ENCODE measurements around the gene CTF1. TPM values are rescaled to one million over a fixed set of nuclear protein-coding genes. Genes with fewer than 3 reads are reported as not detected.

The CTF1 gene, protein sequence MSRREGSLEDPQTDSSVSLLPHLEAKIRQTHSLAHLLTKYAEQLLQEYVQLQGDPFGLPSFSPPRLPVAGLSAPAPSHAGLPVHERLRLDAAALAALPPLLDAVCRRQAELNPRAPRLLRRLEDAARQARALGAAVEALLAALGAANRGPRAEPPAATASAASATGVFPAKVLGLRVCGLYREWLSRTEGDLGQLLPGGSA
- 0.14 to 0.32 TPM (median 0.30 TPM) in 3 of 5 replicates, not detected in the others for total RNA-seq (2022; extraction: Qiagen RNA extraction; ENCODE audit: low read depth)

DNA sequence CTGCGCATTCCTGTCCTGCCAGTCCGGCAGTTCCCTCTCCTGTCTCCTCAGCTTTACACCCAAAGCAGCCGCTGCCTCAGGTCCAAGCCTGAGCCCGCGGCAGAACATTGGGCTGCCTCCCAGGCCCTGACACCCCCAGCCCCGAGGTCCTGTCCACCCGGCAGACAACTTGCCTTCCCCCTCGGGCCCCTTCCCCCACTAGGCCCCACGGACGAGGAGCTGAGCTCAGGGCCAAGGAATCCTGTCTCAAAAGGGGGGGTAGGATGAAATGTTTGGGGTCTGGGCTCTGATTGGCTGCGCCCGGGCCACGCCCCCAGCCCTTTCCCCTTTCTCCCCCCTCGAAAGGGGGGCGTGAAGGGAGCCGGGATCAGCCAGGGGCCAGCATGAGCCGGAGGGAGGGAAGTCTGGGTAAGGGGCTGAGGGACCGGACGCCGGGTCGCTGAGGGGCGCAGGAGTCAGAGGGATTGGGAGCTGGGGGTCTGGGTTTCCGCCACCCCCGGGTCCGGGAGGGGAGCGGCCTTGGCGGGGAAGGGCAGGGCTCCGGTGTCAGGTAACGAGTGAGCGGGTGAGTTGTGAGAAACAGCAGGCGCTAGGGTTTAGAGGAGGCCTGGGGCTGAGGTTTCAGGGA, at the start of gene CTF1:
CTF1 (plus strand) TSS at position 354 of the 628 bp plus-strand sequence; CDS start at position 384, 30 bp downstream.

DNA sequence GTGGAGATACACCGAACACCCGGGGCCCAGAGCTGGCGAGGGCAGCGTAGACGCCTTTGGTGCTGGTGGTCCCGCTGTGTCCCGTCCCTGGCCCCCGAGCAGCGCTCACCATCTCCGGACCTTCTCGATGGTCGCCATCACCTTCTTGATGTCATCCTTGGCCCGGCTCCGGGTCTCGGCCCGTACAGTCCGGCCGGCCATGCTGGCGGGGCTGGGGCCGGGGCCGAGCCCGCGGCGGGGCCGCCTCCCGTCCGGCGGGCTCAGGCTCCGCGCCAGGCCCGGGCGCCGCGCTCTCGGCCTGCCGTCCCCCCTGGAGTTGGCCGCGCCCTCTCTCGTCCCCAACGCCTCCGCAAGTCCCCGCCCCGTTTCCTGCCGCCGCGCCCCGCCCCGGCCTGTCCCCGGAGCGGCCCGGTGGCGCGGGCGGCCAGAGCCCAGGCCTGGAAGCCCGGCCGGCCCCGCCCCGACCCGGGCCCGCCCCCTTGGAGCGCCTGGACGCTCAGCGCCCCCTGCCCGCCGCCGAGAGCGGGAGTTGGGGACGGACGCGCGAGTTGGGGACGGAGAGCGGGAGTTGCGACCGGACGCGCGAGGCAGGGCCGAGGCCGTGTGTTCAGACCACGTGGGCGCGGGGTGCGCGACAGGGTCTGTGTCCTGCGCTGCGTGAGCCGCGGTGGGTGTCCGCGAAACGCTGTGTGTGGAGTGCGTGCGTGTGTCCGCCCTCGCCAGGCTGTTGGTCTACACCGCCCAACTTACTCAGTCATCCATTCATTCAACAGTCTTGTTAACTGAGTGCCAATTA, 2.5 kb upstream of the CTF1 start, which contains the start of gene BCL7C:
BCL7C (minus strand) TSS at position 334 of the 796 bp plus-strand sequence; CDS start at position 201, 133 bp downstream.

DNA sequence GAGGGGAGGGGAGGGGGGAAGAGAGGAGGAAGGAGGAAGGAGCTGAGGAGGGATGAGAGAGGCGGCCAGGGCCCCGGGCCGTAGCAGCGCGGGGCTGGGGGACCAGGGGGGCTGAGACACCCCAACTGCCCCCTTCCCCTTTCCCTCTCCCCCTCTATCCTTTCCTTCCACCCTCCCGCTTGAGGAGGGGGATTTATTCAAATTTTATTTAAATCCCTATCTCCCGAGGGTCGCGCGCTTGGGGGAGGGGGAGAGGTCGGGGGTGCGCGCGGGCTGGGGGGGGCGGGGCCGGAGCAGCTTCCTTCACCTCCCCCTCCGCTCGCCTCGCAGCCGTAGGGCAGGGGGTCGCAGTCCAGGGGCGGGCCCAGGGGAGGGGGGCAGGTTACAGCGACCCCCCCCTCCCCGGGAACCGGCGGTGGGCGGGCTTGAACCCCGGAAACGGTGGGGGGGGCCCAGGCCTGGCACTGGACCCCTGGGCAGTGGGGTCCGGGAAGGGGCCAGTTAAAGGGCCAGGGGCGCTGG, 27.2 kb downstream of the CTF1 start, which contains the start of gene FBXL19:
FBXL19 (plus strand) TSS at position 19 of the 522 bp plus-strand sequence. CDS start 2,183 bp downstream, outside the sequence.

DNA sequence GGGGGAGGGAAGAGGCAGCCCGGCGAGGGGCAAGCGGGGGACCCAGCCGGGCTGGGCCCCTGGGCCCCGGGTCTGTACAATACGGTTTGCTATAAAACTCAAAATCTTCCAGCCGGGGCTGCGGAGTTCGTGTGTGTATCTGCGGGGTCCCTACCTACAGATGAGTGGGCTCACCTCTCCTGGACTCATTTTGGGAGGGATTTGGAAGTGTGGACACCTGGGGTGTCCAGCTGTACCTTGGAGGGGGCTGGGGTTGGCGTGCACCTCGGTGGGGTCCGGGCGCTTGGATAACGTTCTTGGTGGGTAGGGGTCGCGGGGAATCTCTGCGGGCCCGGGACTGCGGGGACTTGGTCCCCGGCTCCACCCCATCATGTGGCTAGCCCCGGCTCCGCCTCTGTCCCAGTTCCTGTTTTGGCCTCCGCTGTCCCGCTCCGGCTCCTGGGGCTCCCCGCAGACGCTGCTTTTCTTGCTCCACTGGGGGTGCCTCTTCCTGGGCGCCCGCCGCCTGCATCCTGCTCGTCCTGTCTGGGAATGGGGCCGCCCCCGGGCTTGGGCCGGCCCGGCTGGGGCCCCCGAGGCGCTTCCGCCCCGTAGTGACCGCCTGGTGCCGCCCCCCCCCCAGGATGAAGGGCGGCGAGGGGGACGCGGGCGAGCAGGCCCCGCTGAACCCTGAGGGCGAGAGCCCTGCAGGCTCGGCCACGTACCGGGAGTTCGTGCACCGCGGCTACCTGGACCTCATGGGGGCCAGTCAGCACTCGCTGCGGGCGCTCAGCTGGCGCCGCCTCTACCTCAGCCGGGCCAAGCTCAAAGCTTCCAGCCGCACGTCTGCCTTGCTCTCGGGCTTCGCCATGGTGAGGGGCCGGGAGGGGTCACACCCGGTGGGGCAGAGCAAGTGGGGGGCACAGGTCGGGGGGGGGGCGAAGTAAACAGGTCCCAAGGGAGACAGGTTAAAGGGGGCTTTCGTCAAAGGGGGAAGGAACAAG, 52.5 kb downstream of the CTF1 start, which contains the start of gene ORAI3:
ORAI3 (plus strand) TSS at position 402 of the 983 bp plus-strand sequence; CDS start at position 624, 222 bp downstream.

Other genes with a start within 250 kb of the CTF1 start
- gene PRR14, start 245.7 kb upstream of the CTF1 start, total RNA-seq (2022; extraction: Qiagen RNA extraction; ENCODE audit: low read depth), result 17.0 to 26.6 TPM (median 23.2 TPM) in 5 replicates
- 24.6 to 46.9 TPM (median 43.3 TPM) in 5 replicates for gene FBRS, start 238.2 kb upstream of the CTF1 start, total RNA-seq (2022; extraction: Qiagen RNA extraction; ENCODE audit: low read depth)
- 5.9 to 34.3 TPM (median 23.6 TPM) in 5 replicates for gene SRCAP, start 197.4 kb upstream of the CTF1 start, total RNA-seq (2022; extraction: Qiagen RNA extraction; ENCODE audit: low read depth)
- gene PHKG2, start 148.2 kb upstream of the CTF1 start, total RNA-seq (2022; extraction: Qiagen RNA extraction; ENCODE audit: low read depth), result 15.2 to 28.7 TPM (median 25.5 TPM) in 5 replicates
- gene CFAP119, start 134.6 kb upstream of the CTF1 start, total RNA-seq (2022; extraction: Qiagen RNA extraction; ENCODE audit: low read depth), result 4.3 to 10.0 TPM (median 8.4 TPM) in 5 replicates
- 51.8 to 92.6 TPM (median 84.3 TPM) in 5 replicates for gene RNF40, start 134.3 kb upstream of the CTF1 start, total RNA-seq (2022; extraction: Qiagen RNA extraction; ENCODE audit: low read depth)
- gene ZNF629, start 109.4 kb upstream of the CTF1 start, total RNA-seq (2022; extraction: Qiagen RNA extraction; ENCODE audit: low read depth), result 15.6 to 17.9 TPM (median 17.8 TPM) in 5 replicates
- 24.0 to 43.8 TPM (median 43.2 TPM) in 5 replicates for gene BCL7C, start 2.5 kb upstream of the CTF1 start, total RNA-seq (2022; extraction: Qiagen RNA extraction; ENCODE audit: low read depth)
- gene FBXL19, start 27.0 kb downstream of the CTF1 start, total RNA-seq (2022; extraction: Qiagen RNA extraction; ENCODE audit: low read depth), result 8.6 to 23.7 TPM (median 22.0 TPM) in 5 replicates
- gene ORAI3, start 52.5 kb downstream of the CTF1 start, total RNA-seq (2022; extraction: Qiagen RNA extraction; ENCODE audit: low read depth), result 8.1 to 18.1 TPM (median 12.5 TPM) in 5 replicates
- 12.6 to 22.9 TPM (median 21.6 TPM) in 5 replicates for gene SETD1A, start 61.1 kb downstream of the CTF1 start, total RNA-seq (2022; extraction: Qiagen RNA extraction; ENCODE audit: low read depth)
- 9.5 to 18.2 TPM (median 13.8 TPM) in 5 replicates for gene HSD3B7, start 88.6 kb downstream of the CTF1 start, total RNA-seq (2022; extraction: Qiagen RNA extraction; ENCODE audit: low read depth)
- 1.6 to 2.9 TPM (median 1.8 TPM) in 5 replicates for gene STX1B, start 114.0 kb downstream of the CTF1 start, total RNA-seq (2022; extraction: Qiagen RNA extraction; ENCODE audit: low read depth)
- gene STX4, start 136.9 kb downstream of the CTF1 start, total RNA-seq (2022; extraction: Qiagen RNA extraction; ENCODE audit: low read depth), result 48.5 to 73.3 TPM (median 68.5 TPM) in 5 replicates
- gene ZNF668, start 177.6 kb downstream of the CTF1 start, total RNA-seq (2022; extraction: Qiagen RNA extraction; ENCODE audit: low read depth), result 7.2 to 21.8 TPM (median 16.1 TPM) in 5 replicates
- 5.1 to 13.5 TPM (median 11.6 TPM) in 5 replicates for gene ZNF646, start 177.8 kb downstream of the CTF1 start, total RNA-seq (2022; extraction: Qiagen RNA extraction; ENCODE audit: low read depth)
- gene PRSS53, start 192.3 kb downstream of the CTF1 start, total RNA-seq (2022; extraction: Qiagen RNA extraction; ENCODE audit: low read depth), result 0.59 to 2.0 TPM (median 1.3 TPM) in 5 replicates
- 86.0 to 147 TPM (median 138 TPM) in 5 replicates for gene VKORC1, start 198.2 kb downstream of the CTF1 start, total RNA-seq (2022; extraction: Qiagen RNA extraction; ENCODE audit: low read depth)
- gene BCKDK, start 211.8 kb downstream of the CTF1 start, total RNA-seq (2022; extraction: Qiagen RNA extraction; ENCODE audit: low read depth), result 31.9 to 56.2 TPM (median 47.4 TPM) in 5 replicates
- 32.5 to 46.4 TPM (median 43.1 TPM) in 5 replicates for gene KAT8, start 221.1 kb downstream of the CTF1 start, total RNA-seq (2022; extraction: Qiagen RNA extraction; ENCODE audit: low read depth)
- 0.80 to 1.2 TPM (median 0.91 TPM) in 5 replicates for gene PRSS8, start 239.1 kb downstream of the CTF1 start, total RNA-seq (2022; extraction: Qiagen RNA extraction; ENCODE audit: low read depth)

All from A549 treated with ZK216348 at 1 μM for 4 hours (cell line).